ENCODE measurements around the gene MUC12. TPM values are rescaled to one million over a fixed set of nuclear protein-coding genes. Genes with fewer than 3 reads are reported as not detected.
A peak's percentile ranks its signal among the peaks of the same experiment; 100 is the strongest.

Gene MUC12
- total and polyA plus RNA-seq, 2 of the 13 experiments (the other 11 are each of a cell fraction or from before 2014, with no cell fraction given) = not detected

GRCh38 chr7:101058355-101058754, 89.0 kb downstream of the MUC12 start (continued):
- TF ChIP-seq TFE3 (CRISPR knock-in tag; IDR thresholded peaks at IDR 0.05) (peak; percentile 83), TRAFD1 (CRISPR knock-in tag; IDR thresholded peaks at IDR 0.05; ENCODE audit: borderline replicate concordance) (no peak), CTCF (CRISPR knock-in tag; IDR thresholded peaks at IDR 0.05) (peak; percentile 6; the same call in 1 of the 2 replicates), RARG (CRISPR knock-in tag; IDR thresholded peaks at IDR 0.05; ENCODE audit: low read depth) (no peak), ZBED4 (CRISPR knock-in tag; IDR thresholded peaks at IDR 0.05; ENCODE audit: borderline replicate concordance) (peak; percentile 91), ZNF746 (CRISPR knock-in tag; IDR thresholded peaks at IDR 0.05) (no peak), ZNF646 (CRISPR knock-in tag; IDR thresholded peaks at IDR 0.05) (no peak), PAWR (CRISPR knock-in tag; IDR thresholded peaks at IDR 0.05; ENCODE audit: borderline replicate concordance) (no peak), PRPF4 (IDR thresholded peaks at IDR 0.05; ENCODE audit: low read depth, low read length, poor library complexity, severe bottlenecking) (no peak), ZNF720 (CRISPR knock-in tag; IDR thresholded peaks at IDR 0.05) (0 out of 2 replicates have a peak, but pooled peaks have one; percentile 75), ATF1 (CRISPR knock-in tag; IDR thresholded peaks at IDR 0.05) (no peak), POGZ (CRISPR knock-in tag; IDR thresholded peaks at IDR 0.05) (no peak), ZBTB3 (CRISPR knock-in tag; IDR thresholded peaks at IDR 0.05; ENCODE audit: borderline replicate concordance, low read depth) (no peak), SNAPC2 (CRISPR knock-in tag; IDR thresholded peaks at IDR 0.05) (0 out of 2 replicates have a peak, but pooled peaks have one; percentile 47)

Measured in HepG2 (cell line).